ENCODE data around the gene SLC39A9.

- TF ChIP-seq CTCF (IDR thresholded peaks at IDR 0.05 in 8 of 11, conservative IDR thresholded peaks at IDR 0.05 in 3 of 11) (no peak), POLR2A (IDR thresholded peaks at IDR 0.05) (no peak), POLR2AphosphoS5 (IDR thresholded peaks at IDR 0.05) (no peak)
Observed at GRCh38 chr14:69464829-69465228, 66.3 kb downstream of the SLC39A9 start.
